CD4-positive, alpha-beta T cell treated with Interleukin-4 for 4 hours (primary cell): ENCODE data around the gene FOXP2.
"Not testable (repeated sequence)": the region's sequence is repeated elsewhere in the genome, so short reads cannot be mapped to it uniquely, and the experiment has no call there.

ENCODE experiments used
- DNase-seq: peaks from one replicate; pipeline ENCODE4 v3.0.0-alpha.2; 2020

Gene FOXP2

GRCh38 chr7:114414156-114415063, at the start of gene FOXP2:
FOXP2 (plus strand) TSS chr7:114414815; CDS start chr7:114426512, 11,697 bp downstream.
- no peak for DNase-seq

DNA sequence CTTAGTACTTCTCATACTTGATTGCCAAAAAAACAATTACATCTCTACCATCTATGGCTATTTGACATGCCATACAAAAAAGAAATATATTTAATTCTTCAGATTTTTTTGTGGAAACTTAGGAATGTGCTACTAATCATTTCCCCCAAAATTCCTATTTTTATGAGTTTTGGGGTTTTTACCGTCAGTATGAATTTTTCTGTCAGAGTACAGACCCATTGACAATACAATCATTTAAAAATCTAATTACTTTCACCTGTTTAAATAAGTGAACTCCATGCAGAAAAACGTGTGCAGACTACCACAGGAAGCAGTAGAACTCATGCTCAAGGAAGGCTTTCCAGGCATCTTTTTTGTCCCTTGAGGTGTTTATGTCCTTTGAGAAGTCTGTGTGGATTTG, 48.8 kb upstream of the FOXP2 start:
- DNase-seq: no peak

GRCh38 chr7:114368492-114368891, 46.1 kb upstream of the FOXP2 start:
- DNase-seq: no peak

- no peak for DNase-seq
Observed at GRCh38 chr7:114369294-114369693, 45.3 kb upstream of the FOXP2 start.

DNA sequence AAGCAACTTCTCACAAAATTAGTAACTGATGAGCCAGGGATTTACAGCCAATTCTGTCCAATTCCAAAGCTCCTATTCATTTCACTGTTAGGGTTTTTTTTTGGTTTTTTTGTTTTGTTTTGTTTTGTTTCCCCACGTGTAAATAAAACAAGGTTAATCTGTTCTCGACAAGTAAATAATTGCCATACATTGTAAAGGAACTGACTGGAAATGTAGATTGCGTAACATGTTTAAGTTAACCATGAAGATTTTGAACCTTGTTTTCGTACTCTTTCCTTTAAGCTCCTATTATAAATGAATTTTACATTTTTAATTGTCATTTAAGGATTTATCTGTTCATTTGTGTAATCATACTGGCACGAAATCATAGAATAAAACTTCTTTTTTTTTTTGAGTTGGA, 42.0 kb upstream of the FOXP2 start:
- no peak for DNase-seq

DNA sequence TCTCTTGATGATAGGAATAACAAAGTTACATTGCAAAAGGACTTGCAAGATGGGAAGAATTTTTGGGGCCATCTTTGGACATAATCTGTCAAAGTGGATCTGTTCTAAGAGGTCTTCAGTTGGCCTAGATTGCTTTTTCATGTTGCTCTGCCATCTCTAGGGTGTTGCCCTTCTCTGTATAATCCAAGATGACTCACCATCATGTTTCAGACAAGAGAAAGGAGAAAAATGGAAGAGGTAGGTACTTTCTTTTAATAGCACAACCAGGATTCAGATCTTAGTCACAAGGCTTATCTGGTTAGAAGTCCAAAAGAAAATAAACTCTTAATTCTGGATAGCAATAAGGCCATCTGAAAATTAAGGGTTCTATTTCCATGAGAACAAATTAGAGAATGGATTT, 38.7 kb upstream of the FOXP2 start:
- DNase-seq: no peak

DNA sequence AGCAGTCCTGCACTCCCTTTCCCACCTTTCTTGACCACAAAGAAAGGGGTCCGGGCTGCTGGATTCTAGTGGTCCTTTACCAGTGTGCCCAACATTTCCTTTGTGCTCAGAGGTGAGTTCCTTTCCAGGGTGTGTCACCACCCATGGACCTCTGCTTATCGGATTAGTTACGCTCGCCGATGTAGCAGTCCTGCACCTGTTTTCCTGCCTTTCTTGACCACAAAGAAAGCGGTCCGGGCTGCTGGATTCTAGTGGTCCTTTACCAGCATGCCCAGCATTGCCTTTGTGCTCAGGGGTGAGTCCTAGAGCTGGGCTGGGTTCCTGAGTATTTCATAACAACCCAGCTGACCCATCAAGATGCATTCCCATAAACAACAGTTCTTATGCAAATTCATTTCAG, 30.7 kb upstream of the FOXP2 start:
- not testable (repeated sequence) for DNase-seq

DNA sequence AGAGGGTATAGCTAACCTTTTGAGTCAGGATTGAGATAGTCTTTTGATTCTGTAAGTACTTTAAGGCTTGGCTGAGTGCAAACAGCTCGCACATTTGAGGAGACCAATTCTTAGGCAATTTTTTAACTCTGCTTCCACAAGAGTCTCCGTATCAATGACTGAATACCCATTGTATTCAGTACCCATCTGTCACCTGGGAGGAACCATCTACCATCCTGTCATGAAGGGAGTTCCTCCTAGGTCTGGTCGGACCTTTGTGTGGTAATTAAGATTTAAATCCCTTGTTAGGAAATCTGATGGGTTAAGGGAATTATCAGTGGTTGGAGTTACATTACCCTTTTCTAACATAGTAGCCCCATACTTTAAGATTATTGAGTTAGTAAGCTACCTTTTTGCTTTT, 30.3 kb upstream of the FOXP2 start:
- DNase-seq: not testable (repeated sequence)

DNA sequence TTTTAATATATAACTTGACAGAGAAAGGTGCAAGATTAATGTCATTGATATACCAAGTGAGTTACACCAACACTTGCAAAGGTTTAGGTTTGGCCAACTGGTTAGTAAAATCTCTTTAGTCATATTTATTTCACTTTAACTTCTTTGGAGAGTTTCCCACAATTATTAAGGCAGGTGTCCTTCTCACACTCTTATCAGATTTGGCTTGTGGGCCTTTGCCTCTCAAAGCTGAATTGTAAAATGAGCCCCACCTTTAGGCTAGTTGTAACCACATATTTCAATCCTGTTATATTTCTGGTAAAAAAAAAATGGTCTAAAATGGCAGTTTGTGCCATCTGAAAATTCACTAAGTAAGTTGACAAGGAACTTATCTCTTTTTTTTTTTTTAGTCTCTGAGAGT, 26.6 kb upstream of the FOXP2 start:
- no peak for DNase-seq

GRCh38 chr7:114392686-114393085, 21.9 kb upstream of the FOXP2 start:
- no peak for DNase-seq

DNA sequence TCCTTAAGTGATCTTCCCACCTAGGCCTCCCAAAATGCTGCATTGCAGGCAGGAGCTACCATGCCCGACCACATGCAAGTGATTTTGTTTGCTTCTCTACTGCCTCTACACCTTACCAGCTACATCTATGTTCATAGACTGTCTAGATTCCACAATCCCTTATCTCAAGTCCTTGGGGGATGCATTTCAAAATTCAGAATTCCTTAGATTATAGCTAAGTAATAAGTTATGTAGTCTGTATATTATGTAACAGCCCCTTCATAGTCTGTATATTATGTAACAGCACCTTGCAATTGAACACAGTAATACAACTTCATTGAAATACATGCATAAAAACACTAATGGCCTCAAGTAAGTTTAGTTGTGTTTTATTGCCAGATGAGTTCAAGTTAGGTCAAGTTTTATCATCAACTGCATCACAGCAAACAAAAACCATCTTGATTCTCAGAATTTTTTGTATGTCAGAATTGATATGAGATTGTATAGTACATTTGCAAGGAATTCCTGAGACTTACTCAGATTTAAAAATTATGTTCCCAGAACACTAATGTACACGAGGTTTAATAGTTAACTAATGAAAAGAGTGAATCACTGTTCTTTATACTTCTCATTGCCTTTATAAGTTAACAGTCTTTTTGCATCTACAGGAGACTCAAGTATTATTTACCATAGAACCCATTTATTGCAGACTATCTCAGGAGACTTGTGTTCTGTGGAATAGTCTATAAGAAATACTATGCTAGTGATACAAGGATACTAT, 11.6 kb upstream of the FOXP2 start:
- DNase-seq: no peak

DNA sequence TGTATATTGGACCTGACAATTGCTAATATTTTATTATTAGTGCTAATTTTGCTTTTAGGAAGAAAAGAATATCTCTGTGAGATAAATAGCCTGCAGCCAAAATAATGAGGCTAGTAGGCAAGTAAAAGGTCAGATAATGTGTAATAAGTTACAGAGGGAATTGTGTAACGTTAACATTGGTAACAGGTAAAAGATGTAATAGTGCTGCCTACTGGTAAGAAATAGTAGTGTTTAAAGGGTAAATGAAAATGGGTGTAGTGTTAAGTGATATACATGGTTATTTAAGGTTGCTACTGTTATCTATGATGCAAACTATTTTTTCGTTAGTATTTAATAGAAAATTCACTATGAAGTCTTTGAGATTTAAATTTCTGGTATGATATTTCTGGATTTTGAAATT, 9.2 kb upstream of the FOXP2 start:
- DNase-seq: no peak

DNA sequence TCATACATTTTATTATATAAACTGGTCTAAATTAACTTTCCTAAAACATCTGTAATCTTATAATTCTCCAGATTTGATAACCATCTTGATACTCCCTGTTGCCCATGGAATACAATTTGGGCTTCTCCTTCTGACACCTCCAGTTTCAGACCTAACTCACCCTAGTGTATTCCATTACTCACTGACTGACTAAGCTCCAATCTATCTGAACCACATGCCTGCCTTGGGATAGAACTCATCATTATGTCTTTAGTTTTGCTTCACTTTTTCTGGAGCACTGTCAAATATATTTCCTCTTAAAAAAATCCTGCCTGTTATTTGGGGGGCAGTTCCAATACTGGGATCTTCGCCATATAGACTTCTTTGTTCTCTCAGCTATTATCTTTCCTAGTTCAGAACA, 4.9 kb upstream of the FOXP2 start:
- DNase-seq: no peak

DNA sequence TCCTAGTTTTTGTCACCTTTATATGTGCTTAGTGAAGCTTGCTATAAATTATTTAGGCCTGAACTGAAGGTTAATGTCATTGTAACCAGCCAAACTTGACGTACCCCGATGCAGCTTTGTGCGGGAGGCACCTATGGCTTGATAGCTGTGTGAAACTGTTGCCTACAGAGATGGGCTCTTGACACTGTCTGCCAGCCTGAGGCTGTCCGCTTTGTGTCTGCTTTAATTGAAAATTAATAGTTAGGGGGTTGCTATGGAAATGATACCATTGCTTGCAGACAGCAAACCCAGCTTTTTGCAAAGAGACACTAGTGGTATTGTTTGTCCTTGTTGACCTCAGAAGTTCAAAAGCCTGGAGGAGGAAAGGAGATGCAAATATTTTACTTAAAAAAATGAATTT, 2.1 kb upstream of the FOXP2 start:
- DNase-seq: no peak

GRCh38 chr7:114413761-114414155, 857 bp upstream of the FOXP2 start:
- no peak for DNase-seq

- no peak for DNase-seq
Observed at GRCh38 chr7:114415064-114415989, 712 bp downstream of the FOXP2 start.

DNA sequence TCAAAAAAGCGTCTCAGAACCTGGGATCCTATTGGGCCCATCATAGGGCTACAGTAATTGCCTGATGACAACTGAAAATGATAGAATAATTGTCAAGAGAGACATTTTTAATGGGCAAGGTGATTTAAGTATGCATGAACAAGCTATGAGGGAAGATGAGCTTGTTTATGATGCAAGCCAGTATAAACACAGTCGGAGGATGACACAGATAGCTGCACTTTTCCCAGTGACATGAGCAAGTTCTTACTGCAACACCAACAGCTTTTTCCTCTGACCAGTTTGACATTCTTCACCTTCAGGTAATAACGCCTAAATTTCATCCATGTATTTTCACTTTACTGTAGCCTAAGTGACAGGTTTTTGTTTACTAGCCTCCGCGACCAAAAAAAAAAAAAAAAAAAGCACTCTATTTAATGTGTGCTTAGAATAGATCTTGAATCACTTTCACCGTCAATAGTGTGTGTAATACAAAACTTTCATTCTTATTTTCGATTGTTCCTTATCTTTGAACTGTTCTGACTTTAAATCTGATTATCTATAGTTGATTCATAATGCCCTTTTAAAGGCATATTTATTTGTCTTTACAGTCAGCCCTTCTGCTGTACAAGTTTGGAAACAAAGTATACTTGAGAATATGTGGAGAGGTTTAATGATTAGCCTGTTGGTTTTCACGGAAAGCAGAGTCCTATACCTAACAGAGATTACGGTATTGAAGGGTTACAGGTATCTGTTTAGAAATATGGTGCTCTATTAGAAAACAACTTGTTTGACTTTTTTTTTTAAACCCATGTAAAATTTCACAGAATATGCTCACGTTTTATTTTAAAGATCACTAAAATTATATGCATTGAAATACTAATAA, 1.7 kb downstream of the FOXP2 start:
- DNase-seq: no peak

- no peak for DNase-seq
Observed at GRCh38 chr7:114417290-114417689, 2.7 kb downstream of the FOXP2 start.

DNA sequence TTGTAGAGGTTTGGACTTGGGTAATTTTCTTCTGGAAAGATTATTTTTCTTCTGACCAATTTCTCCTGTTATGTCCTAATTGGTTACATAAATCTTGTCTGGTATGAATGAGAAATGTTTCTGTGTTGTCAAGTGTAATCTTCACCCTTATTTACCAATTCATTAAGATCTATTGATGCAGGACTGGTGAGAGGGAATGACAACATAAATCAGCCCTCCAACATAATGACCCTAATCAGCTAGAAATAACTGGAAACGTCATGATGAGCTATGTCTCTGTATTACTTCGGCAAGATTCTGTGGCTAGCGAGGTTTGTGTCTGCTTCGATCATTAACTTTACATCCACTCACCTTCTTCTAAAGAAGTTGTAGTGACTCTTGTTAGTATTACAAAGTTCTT, 3.5 kb downstream of the FOXP2 start:
- DNase-seq: no peak

GRCh38 chr7:114419441-114420272, 5.0 kb downstream of the FOXP2 start:
- no peak for DNase-seq
